GM21447 (cell line): Measurements from ENCODE around the gene NFKB2.

Source experiments
- ATAC-seq: cut with Tn5 transposase; IDR thresholded peaks from one replicate; pipeline ENCODE4 v1.9.1; 2021; ENCODE audit not compliant: unreplicated experiment

The NFKB2 gene

DNA sequence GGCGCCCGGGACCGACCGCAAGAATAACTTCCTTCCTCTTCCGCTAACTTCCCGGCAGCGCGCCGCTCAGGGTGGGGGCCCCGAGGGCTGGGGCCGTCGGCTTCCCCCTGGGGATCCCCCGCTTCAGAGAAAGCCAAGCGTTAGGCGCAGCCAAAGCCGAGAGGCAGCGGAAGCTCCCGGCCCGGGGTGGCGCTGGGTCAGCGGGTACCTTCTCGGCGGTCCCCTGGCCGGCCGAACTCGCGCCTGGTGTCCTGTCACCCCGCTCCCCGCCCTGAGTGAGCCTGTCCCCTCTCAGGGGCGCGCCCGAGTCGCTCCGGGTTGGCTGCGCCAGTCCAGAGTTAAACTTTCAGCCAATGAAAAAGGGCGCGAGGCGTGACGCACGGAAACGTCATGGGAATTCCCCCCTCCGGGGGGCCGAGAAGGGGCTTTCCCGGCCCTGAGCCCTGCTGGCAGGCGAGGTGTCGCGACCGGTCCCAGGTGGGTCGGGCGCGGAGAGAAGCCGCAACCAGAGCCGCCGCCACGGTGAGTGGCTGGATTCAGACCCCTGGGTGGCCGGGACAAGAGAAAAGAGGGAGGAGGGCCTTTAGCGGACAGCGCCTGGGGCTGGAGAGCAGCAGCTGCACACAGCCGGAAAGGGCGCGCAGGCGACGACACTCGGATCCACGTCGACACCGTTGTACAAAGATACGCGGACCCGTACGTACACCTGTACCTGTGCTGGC is 1.3 kb upstream of the NFKB2 start:
- peak; percentile 77 for ATAC-seq

DNA sequence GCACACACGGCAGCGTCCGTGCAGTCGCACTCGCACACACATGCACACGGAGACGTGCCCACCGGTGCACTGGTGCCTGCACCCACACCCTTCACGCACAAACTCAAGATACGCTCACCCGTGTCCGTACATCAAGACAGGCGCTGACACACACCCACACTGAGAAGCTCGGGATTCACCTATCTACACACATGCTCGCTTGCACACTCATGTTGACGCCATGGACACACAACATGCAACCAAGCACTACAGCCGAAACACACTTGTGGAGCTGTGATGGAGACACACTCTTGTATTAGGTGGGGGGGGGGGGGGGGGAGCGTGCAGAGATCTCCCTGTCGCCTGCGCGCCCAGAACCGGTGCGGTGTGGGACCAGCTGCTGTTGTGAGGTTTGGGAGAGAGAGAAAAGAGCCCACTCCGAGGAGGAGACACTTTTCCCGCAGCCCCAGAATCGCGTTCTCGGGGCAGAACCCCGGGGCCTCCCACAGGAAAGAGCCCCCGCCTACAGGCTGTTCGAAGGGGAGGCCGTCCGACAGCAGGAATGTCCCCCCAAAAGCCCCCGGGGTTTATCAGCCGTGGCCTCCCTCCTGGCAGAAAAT is 605 bp upstream of the NFKB2 start:
- peak; percentile 5 for ATAC-seq

- no peak for ATAC-seq
Observed at GRCh38 chr10:102396317-102396650, 779 bp downstream of the NFKB2 start.

DNA sequence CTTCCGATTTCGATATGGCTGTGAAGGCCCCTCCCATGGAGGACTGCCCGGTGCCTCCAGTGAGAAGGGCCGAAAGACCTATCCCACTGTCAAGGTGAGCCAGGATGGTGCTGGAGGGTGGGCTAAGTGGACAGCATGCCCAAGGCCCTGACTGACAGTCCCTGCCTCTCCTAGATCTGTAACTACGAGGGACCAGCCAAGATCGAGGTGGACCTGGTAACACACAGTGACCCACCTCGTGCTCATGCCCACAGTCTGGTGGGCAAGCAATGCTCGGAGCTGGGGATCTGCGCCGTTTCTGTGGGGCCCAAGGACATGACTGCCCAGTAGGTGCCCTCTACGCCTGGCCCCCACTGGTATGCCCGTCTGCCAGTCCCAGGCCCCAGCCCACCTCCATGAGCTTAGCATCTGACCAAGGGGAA is 1.2 kb downstream of the NFKB2 start:
- ATAC-seq: no peak

GRCh38 chr10:102397222-102398171 is 2.0 kb downstream of the NFKB2 start:
- ATAC-seq: no peak

- no peak for ATAC-seq
Observed at GRCh38 chr10:102398172-102399020, 2.9 kb downstream of the NFKB2 start.

DNA sequence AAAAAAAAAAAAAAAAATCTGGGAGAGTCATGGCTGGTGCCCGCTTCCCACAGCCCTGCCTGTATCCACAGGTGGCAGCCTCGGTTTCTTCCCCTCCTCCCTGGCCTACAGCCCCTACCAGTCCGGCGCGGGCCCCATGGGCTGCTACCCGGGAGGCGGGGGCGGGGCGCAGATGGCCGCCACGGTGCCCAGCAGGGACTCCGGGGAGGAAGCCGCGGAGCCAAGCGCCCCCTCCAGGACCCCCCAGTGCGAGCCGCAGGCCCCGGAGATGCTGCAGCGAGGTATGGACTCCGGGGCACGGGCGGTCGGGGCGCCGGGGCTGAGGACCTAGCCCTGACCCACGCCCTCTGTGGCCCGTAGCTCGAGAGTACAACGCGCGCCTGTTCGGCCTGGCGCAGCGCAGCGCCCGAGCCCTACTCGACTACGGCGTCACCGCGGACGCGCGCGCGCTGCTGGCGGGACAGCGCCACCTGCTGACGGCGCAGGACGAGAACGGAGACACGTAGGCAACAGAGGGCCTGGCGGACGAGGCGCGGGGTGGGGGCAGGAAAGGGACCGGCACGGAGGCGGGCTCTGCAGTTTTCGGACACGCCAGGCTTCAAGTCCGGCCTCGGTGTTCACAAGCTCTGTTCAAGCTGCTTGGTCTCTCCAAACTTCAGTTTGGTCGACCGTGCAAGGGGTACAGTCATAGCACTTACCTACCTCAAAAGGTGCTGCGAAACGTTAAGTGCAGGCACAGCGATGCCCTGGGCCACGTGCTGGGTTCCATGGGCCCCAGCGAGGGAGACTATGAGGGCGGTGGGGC is 3.9 kb downstream of the NFKB2 start:
- ATAC-seq: peak; percentile 38

DNA sequence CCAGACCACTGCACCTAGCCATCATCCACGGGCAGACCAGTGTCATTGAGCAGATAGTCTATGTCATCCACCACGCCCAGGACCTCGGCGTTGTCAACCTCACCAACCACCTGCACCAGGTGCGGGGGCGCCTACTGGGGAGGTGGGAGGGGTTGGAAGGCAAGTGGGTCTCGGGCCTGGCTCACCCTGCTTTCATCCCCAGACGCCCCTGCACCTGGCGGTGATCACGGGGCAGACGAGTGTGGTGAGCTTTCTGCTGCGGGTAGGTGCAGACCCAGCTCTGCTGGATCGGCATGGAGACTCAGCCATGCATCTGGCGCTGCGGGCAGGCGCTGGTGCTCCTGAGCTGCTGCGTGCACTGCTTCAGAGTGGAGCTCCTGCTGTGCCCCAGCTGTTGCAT is 4.6 kb downstream of the NFKB2 start:
- ATAC-seq: no peak

GRCh38 chr10:102400598-102401341 is 5.3 kb downstream of the NFKB2 start:
- ATAC-seq: no peak

DNA sequence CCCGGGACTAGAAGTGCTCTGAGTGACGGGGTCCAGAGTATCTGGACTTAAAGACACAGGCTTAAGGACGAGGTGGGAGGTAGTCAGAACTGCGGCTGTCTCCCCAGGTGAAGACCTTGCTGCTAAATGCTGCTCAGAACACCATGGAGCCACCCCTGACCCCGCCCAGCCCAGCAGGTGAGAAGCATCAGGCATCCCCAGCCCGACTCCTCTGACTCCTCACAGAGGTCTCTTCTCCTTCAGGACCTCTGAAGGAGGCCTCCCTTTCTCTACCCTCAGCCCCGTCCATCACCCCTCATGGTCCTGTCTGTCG is 5.8 kb downstream of the NFKB2 start:
- no peak for ATAC-seq

DNA sequence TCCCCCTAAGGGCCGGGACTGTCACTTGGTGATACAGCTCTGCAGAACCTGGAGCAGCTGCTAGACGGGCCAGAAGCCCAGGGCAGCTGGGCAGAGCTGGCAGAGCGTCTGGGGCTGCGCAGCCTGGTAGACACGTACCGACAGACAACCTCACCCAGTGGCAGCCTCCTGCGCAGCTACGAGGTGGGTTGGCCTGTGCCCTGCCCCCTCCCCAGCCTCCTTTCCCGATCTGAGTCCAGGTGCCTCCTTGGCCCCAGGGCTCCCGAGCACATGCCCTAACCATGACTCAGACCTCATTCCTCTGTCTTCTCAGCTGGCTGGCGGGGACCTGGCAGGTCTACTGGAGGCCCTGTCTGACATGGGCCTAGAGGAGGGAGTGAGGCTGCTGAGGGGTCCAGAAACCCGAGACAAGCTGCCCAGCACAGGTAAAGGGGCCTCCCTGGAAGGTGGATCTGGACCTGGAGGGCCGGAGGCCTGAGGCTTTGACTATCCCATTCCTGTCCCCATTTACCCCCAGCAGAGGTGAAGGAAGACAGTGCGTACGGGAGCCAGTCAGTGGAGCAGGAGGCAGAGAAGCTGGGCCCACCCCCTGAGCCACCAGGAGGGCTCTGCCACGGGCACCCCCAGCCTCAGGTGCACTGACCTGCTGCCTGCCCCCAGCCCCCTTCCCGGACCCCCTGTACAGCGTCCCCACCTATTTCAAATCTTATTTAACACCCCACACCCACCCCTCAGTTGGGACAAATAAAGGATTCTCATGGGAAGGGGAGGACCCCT is 6.4 kb downstream of the NFKB2 start:
- no peak for ATAC-seq

GRCh38 chr10:102402512-102402896 is 7.0 kb downstream of the NFKB2 start:
- no peak for ATAC-seq

DNA sequence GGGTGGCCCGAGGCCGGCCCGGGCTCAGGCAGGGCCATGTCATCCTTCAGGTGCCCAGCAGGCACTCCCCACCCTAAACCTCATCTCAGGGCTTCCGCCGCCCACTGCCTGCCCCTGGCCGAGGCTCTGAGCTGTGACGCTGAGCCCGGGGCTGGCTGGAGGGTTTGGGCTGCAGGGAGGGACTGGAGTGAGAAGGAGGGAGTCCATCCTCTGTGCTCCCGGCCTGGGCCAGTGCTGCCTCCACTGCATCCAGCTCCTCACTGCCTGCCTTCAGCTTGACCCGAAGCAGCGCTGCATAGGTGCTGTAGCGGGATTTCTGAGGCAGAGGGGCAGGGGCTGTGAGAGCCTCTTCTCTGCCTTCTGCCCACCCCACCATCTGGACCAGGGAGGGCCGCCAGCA is 7.6 kb downstream of the NFKB2 start:
- no peak for ATAC-seq

- ATAC-seq: no peak
Observed at GRCh38 chr10:102404361-102405107, 9.0 kb downstream of the NFKB2 start.

- no peak for ATAC-seq
Observed at GRCh38 chr10:102405108-102405571, 9.6 kb downstream of the NFKB2 start.

GRCh38 chr10:102405632-102406031 is 10.1 kb downstream of the NFKB2 start:
- ATAC-seq: no peak

DNA sequence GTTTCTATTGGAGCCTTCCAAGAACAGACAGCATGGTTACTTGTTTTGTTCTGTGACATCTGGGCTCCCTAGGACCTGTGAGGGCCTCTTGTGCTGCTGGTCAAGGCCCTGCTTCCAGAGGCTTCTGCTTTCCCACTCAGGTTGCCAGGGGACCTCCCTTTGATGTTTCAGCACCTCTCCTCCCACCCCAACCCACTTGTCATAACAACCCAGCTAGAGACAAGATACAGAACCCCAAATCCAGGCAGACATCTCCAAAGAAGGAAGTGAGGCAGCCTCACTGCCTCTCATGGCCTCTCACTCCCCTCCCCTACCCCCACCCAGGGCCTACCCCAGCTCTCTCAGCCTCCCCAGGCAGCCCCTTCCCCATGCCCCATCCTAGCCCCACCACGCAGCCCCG is 11.3 kb downstream of the NFKB2 start:
- ATAC-seq: no peak
